Rectal smooth muscle tissue (tissue), 1 donor: ENCODE data around the gene SIDT2.

ENCODE experiments used
- H3K27ac ChIP-seq: one replicate; pipeline ENCODE4 v1.7.0; 2013; ENCODE audit warnings: low read depth, low read length, inconsistent platforms
- H3K27me3 ChIP-seq: one replicate; pipeline ENCODE4 v1.7.0; 2013; ENCODE audit warnings: low read length; ENCODE audit not compliant: control insufficient read depth, insufficient read depth
- H3K36me3 ChIP-seq: one replicate; pipeline ENCODE4 v1.7.0; 2013; ENCODE audit warnings: low read length; ENCODE audit not compliant: control insufficient read depth, insufficient read depth
- H3K4me1 ChIP-seq: one replicate; pipeline ENCODE4 v1.7.0; 2013; ENCODE audit warnings: low read length; ENCODE audit not compliant: control insufficient read depth, insufficient read depth
- H3K4me3 ChIP-seq: one replicate; pipeline ENCODE4 v1.7.0; 2013; ENCODE audit warnings: low read length
- H3K9ac ChIP-seq: one replicate; pipeline ENCODE4 v1.7.0; 2013; ENCODE audit warnings: low read length

Gene SIDT2

DNA sequence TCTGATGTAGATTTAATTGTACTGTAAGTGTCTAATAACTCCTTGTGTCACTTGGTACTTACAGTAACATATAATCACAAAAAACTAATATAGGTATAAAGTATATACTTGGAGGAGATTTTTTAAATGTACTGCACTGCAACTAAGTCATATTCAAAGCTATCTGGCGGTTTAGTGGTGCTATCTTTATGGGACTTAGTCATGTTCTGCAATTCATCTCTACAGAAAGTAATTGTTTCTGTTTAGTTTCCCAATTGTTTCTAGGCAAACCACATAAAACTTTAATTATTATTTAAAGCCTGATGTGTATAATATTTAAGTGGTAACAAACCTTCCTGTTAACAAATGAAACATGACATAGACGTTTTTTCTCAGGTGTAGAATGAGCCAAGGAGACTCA lies 26.5 kb upstream of the SIDT2 start:
- H3K9ac ChIP-seq, result no peak overlapping the region
- H3K27ac ChIP-seq, result no peak overlapping the region
- peaks cover 2% of the 10 kb centered on the region for H3K36me3 ChIP-seq
- no peak overlapping the region for H3K4me3 ChIP-seq
- H3K4me1 ChIP-seq, result no peaks in the 10 kb centered on the region
- no peaks in the 10 kb centered on the region for H3K27me3 ChIP-seq

DNA sequence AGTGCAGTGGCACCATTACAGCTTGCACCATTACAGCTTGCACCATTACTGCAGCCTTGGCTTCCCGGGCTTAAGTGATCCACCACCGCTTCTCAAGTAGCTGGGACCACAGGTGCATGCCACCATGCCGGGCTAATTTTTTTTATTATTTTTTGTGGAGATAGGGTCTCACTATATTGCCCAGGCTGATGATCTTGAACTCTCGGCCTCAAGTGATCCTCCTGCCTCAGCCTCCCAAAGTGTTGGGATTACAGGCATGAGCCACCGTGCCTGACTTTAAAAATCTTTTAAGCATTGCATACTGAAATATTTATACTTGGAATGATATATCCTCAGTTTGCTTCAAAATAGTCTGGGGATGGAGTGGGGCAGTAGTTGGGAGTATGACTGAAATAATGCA lies 24.1 kb upstream of the SIDT2 start:
- no peaks in the 10 kb centered on the region for H3K27me3 ChIP-seq
- H3K9ac ChIP-seq, result no peak overlapping the region
- H3K27ac ChIP-seq, result no peak overlapping the region
- H3K4me3 ChIP-seq, result no peak overlapping the region
- H3K4me1 ChIP-seq, result no peaks in the 10 kb centered on the region
- peaks cover 2% of the 10 kb centered on the region for H3K36me3 ChIP-seq

DNA sequence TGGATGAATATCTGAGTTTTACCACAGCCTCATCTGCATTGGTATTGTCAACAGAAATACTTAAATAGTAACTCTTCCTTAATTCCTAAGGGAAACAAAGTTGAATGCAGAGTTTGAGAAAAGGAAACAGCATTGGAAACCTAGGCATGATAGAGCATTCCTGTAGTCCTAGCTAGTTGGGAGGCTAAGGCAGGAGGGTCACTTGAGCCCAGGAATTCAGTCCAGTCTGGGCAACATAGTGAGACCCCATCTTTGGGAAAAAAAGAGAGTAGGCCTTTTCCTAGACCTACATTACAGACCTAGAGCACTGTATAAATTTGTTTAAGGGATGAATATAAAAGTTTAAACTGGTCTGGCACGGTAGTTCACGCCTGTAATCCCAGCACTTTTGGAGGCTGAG lies 21.0 kb upstream of the SIDT2 start:
- no peak overlapping the region for H3K27ac ChIP-seq
- H3K27me3 ChIP-seq, result no peaks in the 10 kb centered on the region
- H3K36me3 ChIP-seq, result peaks cover 5% of the 10 kb centered on the region

DNA sequence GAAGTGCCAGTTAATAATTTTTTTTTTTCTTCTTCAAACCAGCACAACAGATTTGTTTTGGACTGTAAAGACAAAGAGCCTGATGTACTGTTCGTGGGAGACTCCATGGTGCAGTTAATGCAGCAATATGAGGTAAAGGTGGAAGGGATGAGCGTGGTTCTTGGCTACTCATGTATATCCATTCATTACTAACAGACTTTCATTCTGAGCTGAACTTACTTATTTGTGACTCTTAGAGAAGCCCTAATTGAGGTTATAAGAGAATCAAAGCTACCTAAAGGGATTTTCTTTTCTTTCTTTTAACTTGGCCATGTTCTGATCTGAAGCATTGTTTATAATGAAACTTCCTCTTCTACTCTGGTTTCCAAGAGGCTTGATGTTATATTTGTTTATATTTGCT lies 18.7 kb upstream of the SIDT2 start:
- H3K27me3 ChIP-seq, result no peaks in the 10 kb centered on the region
- no peak overlapping the region for H3K4me3 ChIP-seq
- no peak overlapping the region for H3K9ac ChIP-seq
- H3K36me3 ChIP-seq, result peaks cover 14% of the 10 kb centered on the region
- H3K27ac ChIP-seq, result no peak overlapping the region
- no peaks in the 10 kb centered on the region for H3K4me1 ChIP-seq

More for the DNA sequence above, 21.0 kb upstream of the SIDT2 start:
- Histone ChIP-seq H3K4me3 (no peak overlapping the region), H3K9ac (no peak overlapping the region), H3K4me1 (no peaks in the 10 kb centered on the region)

DNA sequence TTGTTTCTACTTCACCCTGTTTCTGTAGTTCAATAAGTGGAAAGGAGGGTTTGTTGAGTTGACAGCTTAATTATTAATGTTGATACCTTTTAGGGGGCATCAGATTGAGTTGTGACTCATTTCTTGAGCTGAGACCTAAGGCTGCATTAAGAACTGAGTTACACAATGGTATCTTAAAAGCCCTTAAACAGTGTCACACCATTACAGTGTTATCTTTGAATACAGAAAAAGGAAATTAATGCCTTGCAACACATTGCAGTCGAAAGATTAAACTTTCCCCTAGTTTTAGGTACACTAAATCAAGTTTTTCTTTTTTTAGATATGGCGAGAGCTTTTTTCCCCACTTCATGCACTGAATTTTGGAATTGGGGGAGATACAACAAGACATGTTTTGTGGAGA lies 17.7 kb upstream of the SIDT2 start:
- Histone ChIP-seq H3K27ac (no peak overlapping the region), H3K27me3 (no peaks in the 10 kb centered on the region), H3K4me1 (no peaks in the 10 kb centered on the region), H3K36me3 (peaks cover 14% of the 10 kb centered on the region), H3K4me3 (no peak overlapping the region), H3K9ac (no peak overlapping the region)

DNA sequence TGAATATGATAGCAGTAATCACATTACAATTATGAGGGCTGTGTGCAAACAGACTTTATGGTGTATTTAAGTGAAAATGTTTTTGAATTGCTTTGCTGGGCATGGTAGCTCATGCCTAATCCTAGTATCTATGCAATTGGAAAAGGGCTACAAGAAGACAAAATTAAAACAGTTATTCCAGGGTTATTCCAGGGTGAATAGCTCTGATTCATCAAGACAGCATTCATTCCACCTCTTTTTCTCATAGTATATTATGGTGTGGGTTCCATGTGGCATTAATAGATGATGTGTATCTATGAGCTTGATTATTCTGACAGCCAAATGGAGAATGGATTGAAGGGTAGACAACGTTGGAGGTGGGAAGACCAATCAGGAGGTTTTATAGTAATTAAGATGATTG lies 12.1 kb upstream of the SIDT2 start:
- Histone ChIP-seq H3K4me1 (peaks cover 6% of the 10 kb centered on the region), H3K9ac (no peak overlapping the region), H3K4me3 (no peak overlapping the region), H3K36me3 (peaks cover 19% of the 10 kb centered on the region), H3K27ac (no peak overlapping the region), H3K27me3 (no peaks in the 10 kb centered on the region)

DNA sequence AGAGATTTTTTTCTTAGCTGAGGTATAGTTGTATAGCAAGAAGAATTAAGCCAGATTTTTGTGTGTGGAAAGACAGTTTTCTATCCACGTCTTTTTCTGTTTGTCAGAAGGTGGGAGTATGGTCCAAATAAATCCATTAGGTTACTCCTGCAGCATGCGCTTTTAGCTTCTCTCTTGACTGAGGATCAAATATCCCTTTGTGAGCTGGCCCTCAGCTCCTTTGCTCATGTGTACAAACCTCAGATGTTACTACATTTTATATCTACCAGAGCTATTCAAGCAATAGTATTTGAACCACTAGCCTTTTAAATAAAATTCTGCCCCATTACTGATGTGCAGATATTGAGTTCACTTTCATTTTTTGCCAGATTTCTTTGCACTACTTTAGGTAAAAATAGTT lies 8.8 kb upstream of the SIDT2 start:
- H3K9ac ChIP-seq, result no peak overlapping the region
- no peak overlapping the region for H3K4me3 ChIP-seq
- peaks cover 7% of the 10 kb centered on the region for H3K36me3 ChIP-seq
- H3K27ac ChIP-seq, result no peak overlapping the region
- no peaks in the 10 kb centered on the region for H3K27me3 ChIP-seq
- H3K4me1 ChIP-seq, result peaks cover 6% of the 10 kb centered on the region

DNA sequence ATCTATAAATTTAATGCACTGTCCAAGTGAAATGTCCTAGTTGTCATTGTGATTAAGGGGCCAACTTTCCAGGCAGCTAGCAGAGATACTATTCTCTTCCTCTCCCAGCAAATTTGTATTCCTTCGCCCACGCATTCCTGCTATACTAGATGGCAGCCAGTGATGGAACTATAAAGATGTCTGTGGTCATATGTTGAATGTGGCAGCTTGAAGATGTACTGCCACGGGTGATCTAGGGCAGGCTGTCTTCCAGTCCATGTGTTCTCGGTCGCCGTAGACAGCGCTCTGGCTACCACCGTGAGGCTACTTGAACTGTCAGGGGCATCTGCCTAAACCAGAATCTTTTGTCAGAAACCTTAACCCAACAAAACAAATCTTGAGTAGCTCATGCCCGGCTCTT lies 8.3 kb upstream of the SIDT2 start:
- H3K36me3 ChIP-seq, result peaks cover 7% of the 10 kb centered on the region
- no peaks in the 10 kb centered on the region for H3K27me3 ChIP-seq
- H3K4me3 ChIP-seq, result no peak overlapping the region
- peaks cover 6% of the 10 kb centered on the region for H3K4me1 ChIP-seq
- H3K9ac ChIP-seq, result no peak overlapping the region
- H3K27ac ChIP-seq, result peak overlapping the region; percentile 22

DNA sequence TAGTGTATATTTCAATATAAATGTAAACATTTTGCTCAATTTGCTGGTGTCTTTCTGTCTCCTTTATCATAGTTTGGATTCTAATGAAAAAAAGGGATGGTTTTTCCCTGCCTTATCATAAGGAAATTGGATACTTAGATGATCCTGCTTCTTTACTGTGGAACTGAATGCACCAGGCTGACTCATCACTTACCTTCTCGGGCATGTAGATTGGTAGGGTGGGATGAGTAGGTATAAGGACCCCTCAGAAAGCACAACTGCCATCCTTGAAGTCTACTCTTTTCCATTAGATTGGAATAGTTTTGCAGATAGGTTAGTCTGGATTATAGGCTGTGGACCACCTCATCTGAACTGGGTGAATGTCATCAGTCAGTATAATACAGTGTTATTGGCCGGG lies 7.5 kb upstream of the SIDT2 start:
- Histone ChIP-seq H3K9ac (no peak overlapping the region), H3K4me3 (no peak overlapping the region), H3K27me3 (no peaks in the 10 kb centered on the region), H3K4me1 (peaks cover 6% of the 10 kb centered on the region), H3K27ac (no peak overlapping the region), H3K36me3 (peaks cover 7% of the 10 kb centered on the region)

DNA sequence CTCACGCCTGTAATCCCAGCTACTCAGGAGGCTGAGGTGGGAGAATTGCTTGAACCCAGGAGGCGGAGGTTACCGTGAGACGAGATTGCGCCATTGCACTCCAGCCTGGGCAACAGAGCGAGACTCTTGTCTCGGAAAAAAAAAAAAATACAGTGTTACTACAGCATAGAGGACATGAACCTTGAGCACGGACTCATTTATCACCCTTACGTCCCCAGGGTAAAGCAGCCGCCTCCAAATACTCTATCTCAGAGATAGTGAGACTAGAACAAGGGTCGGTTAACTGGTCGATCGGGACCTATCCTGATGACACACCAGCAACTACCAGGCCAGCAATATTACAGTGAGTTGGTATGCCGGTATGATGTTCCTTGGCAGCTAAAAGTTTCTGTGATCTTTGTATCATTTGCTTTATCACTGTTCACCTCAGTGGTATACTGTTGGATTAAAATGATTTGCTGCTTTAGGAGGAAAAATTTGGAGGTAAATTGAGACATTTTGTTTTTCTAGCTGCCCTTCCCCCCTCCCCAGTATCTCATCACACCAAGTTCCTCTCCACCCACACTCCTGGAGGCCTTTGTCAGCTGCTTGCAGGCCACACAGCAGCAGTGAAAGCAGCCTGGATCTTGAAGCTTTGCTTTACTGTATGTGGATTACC lies 7.0 kb upstream of the SIDT2 start:
- Histone ChIP-seq H3K36me3 (peaks cover 5% of the 10 kb centered on the region), H3K27ac (peak overlapping the region; percentile 3), H3K4me1 (peaks cover 6% of the 10 kb centered on the region), H3K27me3 (no peaks in the 10 kb centered on the region), H3K4me3 (no peak overlapping the region), H3K9ac (no peak overlapping the region)

DNA sequence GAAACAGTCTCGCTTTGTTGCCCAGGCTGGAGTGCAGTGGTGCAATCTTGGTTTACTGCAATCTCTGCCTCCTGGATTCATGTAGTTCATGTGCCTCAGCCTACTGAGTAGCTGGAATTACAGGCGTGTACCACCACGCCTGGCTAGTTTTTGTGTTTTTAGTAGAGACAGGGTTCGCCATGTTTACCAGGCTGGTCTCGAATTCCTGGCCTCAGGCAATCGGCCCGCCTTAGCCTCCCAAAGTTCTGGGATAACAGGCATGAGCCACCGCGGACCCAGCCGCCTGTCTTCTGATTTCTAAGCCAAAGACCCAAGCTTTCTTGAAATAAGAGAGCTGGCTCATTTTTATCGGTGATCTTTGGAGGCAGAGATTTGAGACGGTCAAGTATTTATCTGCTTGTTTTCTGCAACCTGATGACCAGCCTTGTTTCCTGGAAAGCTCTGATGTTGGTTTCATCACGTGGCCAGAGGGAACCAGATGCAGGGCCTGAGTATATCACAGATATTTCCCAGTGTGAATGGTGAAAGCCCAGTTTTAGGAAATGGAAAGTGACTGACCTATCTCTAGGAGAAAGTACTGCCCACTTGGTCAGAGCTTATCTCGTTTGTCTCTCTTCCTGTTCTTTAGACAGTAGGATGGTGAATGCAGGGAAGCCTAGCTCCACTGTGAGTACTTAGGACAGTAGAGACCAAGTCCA lies 5.7 kb upstream of the SIDT2 start:
- Histone ChIP-seq H3K27ac (no peak overlapping the region), H3K4me3 (no peak overlapping the region), H3K36me3 (no peaks in the 10 kb centered on the region), H3K4me1 (peaks cover 6% of the 10 kb centered on the region), H3K9ac (no peak overlapping the region), H3K27me3 (no peaks in the 10 kb centered on the region)

DNA sequence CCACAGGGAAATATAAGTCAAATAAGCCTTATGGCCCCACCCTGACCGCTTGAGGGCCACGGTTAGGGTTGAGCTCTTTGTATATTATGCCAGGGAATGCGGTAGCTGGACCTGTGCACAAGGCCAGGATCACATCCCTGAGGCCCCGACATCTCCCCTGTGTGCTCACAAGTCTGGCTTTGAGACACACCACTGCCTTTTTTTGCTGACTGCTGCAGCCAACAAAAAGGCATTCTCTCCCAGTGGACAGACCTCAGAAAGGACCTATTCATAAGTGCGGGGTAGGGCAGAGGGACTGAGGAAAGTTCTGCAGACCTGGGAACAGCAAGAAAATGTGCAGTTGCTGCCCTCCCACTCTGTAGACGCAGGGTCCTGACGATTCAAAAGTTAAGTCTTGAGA lies 3.4 kb upstream of the SIDT2 start:
- Histone ChIP-seq H3K27me3 (no peaks in the 10 kb centered on the region), H3K27ac (no peak overlapping the region), H3K36me3 (no peaks in the 10 kb centered on the region), H3K4me3 (no peak overlapping the region), H3K9ac (no peak overlapping the region), H3K4me1 (peaks cover 17% of the 10 kb centered on the region)

DNA sequence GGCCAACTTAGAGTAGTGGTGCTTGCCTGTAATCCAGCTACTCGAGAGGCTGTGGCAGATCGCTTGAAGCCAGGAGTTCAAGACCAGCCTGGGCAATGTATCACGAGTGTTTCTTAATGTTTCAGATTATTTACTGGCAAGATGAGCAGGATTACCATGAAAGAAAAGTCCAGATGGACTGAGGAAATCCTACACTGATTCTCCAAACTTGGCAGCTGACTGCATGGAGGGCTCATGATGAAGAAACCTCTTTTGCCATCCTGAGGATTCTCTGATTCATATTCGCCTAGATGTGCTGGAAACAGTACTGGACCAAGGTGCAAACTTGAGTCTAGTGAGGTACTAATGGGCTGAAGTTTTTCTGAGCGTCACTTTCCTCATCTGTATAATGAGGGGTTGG lies 2.8 kb upstream of the SIDT2 start:
- Histone ChIP-seq H3K4me1 (peaks cover 16% of the 10 kb centered on the region), H3K27ac (no peak overlapping the region), H3K27me3 (no peaks in the 10 kb centered on the region), H3K4me3 (no peak overlapping the region), H3K9ac (no peak overlapping the region), H3K36me3 (no peaks in the 10 kb centered on the region)
